B cell (primary cell): ENCODE results near the gene RAI14. TPM values are rescaled to one million over a fixed set of nuclear protein-coding genes. Genes with fewer than 3 reads are reported as not detected.

Experiments
- ATAC-seq: fragments of 200-7000 bp; cut with Tn5 transposase; one replicate; pipeline ENCODE4 v1.10.0; 2021; ENCODE audit warnings: low read depth, mild to moderate bottlenecking, moderate number of reproducible peaks, moderate library complexity
- CTCF ChIA-PET: fragments of 350-600 bp; sonication (Branson Sonifier 250); formaldehyde crosslinking; loops from one replicate; lab custom pipeline; 2021; ENCODE audit warnings: antibody characterized with exemption, inconsistent platforms; lab: Charles Lee
- POLR2A ChIA-PET: fragments of 350-600 bp; sonication (Branson Sonifier 250); formaldehyde crosslinking; loops from one replicate; lab custom pipeline; 2021; ENCODE audit warnings: antibody characterized with exemption; lab: Charles Lee
- DNase-seq: peaks from one replicate; pipeline ENCODE4 v3.0.0; 2013
- H2AFZ ChIP-seq: 2 replicates; pipeline ENCODE4 v1.6.1; 2012; ENCODE audit warnings: mild to moderate bottlenecking, low read depth, low read length; ENCODE audit not compliant: insufficient read depth, poor library complexity, severe bottlenecking
- H3K27ac ChIP-seq, 2 donors: 1 replicate in 1 of 2; 2 replicates in 1 of 2; pipeline ENCODE4 v1.5.1; 2012 to 2013; ENCODE audit warnings: low read length in 2 of 2, mild to moderate bottlenecking in 2 of 2, moderate library complexity in 1 of 2
- H3K27me3 ChIP-seq, 4 experiments: fragments of 200-600 bp in 1 of 4; sonication (generic) in 1 of 4; replicated peaks in 1 of 4; 1 replicate in 2 of 4; 2 replicates in 2 of 4; pipeline versions ENCODE4 v1.6.1 to v1.7.0; 2013 to 2016; ENCODE audit warnings: low read length in 3 of 4, mild to moderate bottlenecking in 2 of 4, mixed read lengths in 1 of 4, moderate library complexity in 1 of 4; ENCODE audit not compliant: insufficient read depth in 4 of 4, control insufficient read depth in 3 of 4; ENCODE audit errors: control extremely low read depth in 1 of 4
- H3K36me3 ChIP-seq, 2 experiments: replicated peaks in 1 of 2; 1 replicate in 1 of 2; 2 replicates in 1 of 2; pipeline versions ENCODE4 v1.6.1 to v1.7.1; 2013; ENCODE audit warnings: low read length in 1 of 2; ENCODE audit not compliant: insufficient read depth in 2 of 2, control insufficient read depth in 1 of 2; ENCODE audit errors: control extremely low read depth in 1 of 2, extremely low read depth in 1 of 2
- H3K4me1 ChIP-seq, 2 donors: fragments of 200-600 bp in 1 of 2; sonication (generic) in 1 of 2; 1 replicate in 1 of 2; 2 replicates in 1 of 2; pipeline versions ENCODE4 v1.5.1 to v1.6.1; 2013 to 2017; ENCODE audit warnings: low read length in 2 of 2; ENCODE audit not compliant: control insufficient read depth in 2 of 2, insufficient read depth in 2 of 2
- H3K4me2 ChIP-seq: replicated peaks from 2 replicates; pipeline ENCODE3; 2012; ENCODE audit warnings: mild to moderate bottlenecking, low read depth, low read length; ENCODE audit not compliant: poor library complexity, severe bottlenecking
- H3K4me3 ChIP-seq, 5 experiments: fragments of 200-600 bp in 1 of 5; sonication (generic) in 1 of 5; 1 replicate in 3 of 5; 2 replicates in 2 of 5; pipeline versions ENCODE4 v1.5.1 to v1.7.0; 2011 to 2016; ENCODE audit warnings: low read length in 4 of 5, mild to moderate bottlenecking in 4 of 5, low read depth in 2 of 5, control low read depth in 1 of 5, moderate library complexity in 1 of 5; ENCODE audit not compliant: insufficient read depth in 1 of 5; ENCODE audit errors: control extremely low read depth in 1 of 5, extremely low read depth in 1 of 5
- H3K79me2 ChIP-seq: fragments of 200-600 bp; sonication (generic); one replicate; pipeline ENCODE4 v1.6.0; 2016; ENCODE audit warnings: low read length; ENCODE audit not compliant: control insufficient read depth, insufficient read depth
- H3K9ac ChIP-seq: fragments of 200-600 bp; sonication (generic); 2 replicates; pipeline ENCODE4 v1.6.1; 2017; ENCODE audit warnings: mild to moderate bottlenecking, low read length, moderate library complexity
- H3K9me3 ChIP-seq, 3 donors: one replicate each; pipeline versions ENCODE4 v1.6.1 to v1.7.1; 2013; ENCODE audit warnings: low read length in 2 of 3; ENCODE audit not compliant: control insufficient read depth in 2 of 3, insufficient read depth in 1 of 3; ENCODE audit errors: control extremely low read depth in 1 of 3
- H4K20me1 ChIP-seq: 2 replicates; pipeline ENCODE4 v1.6.0; 2012; ENCODE audit warnings: mild to moderate bottlenecking, low read length; ENCODE audit not compliant: insufficient read depth, control insufficient read depth, poor library complexity, severe bottlenecking
- H3K27ac Mint-ChIP-seq: one replicate; pipeline ENCODE4 v1.8.0; 2021; ENCODE audit warnings: mixed read lengths
- H3K27me3 Mint-ChIP-seq: one replicate; pipeline ENCODE4 v1.8.0; 2021; ENCODE audit warnings: mixed read lengths
- H3K4me1 Mint-ChIP-seq: one replicate; pipeline ENCODE4 v1.8.0; 2021; ENCODE audit warnings: mixed read lengths
- H3K4me3 Mint-ChIP-seq: one replicate; pipeline ENCODE4 v1.8.0; 2021; ENCODE audit warnings: mixed read lengths
- H3K9me3 Mint-ChIP-seq: one replicate; pipeline ENCODE4 v1.8.0; 2022; ENCODE audit warnings: mixed read lengths; ENCODE audit not compliant: insufficient read depth
- EZH2 ChIP-seq: IDR thresholded peaks from 2 replicates; pipeline ENCODE4 v1.6.1; 2012; ENCODE audit warnings: borderline replicate concordance, low read depth, mild to moderate bottlenecking, moderate library complexity, low read length; ENCODE audit not compliant: insufficient read depth, poor library complexity, severe bottlenecking
- WGBS: methylation state at CpG from one replicate; pipeline ENCODE4 v1.1.5; 2013; ENCODE audit warnings: missing lambda C conversion rate; ENCODE audit not compliant: insufficient coverage; 5-methylcytosine and 5-hydroxymethylcytosine counted together
- intact Hi-C: fragments of 100-400 bp; cut with micrococcal nuclease; formaldehyde crosslinking; loops from one replicate; pipeline ENCODE4 v1.10.0; 2022
- polyA plus RNA-seq: library from polyadenylated mRNA; depleted of rRNA; stranded (reverse); fragments of >200 nt; gene quantifications from 2 replicates; pipeline ENCODE4 v1.2.3, GENCODE V29; 2012
- total RNA-seq, 2 donors: library from RNA; stranded (reverse); fragments of 120-200 nt in 1 of 2; gene quantifications; 1 replicate in 1 of 2; 2 replicates in 1 of 2; pipeline versions ENCODE4 v1.2.3 to v1.2.4, GENCODE V29; 2013 to 2022
- TF ChIP-seq, protein P1 (sequence below): fragments of 200-600 bp; IDR thresholded peaks from one replicate; pipeline ENCODE4 v1.8.0; 2022; ENCODE audit warnings: antibody characterized with exemption, mild to moderate bottlenecking

RAI14 gene
- total and polyA plus RNA-seq, 2 donors (not counting 1 experiment from before 2014, with no cell fraction given), result 0.55 to 1.9 TPM

DNA sequence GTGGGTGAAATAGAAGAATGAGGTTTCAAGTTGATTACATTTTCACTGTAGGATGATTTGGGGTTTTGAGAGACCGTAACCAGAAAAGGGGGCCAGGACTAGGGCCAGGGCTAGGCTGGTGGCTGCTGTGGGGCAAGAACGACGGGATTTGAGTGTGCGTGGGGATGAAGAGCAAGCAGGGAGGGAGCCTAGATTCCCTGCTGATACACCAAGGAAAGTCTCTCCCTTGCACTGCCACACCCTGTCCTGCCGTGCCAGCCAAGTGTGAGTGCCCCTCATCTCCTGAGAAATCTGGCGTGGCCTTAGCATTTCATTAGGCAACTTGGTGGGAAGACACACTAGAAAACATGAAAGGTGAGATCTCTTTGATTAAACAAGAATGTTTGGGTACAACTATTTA lies 42.6 kb downstream of the RAI14 start:
- Mint-ChIP-seq H3K27ac (no peak overlapping the region), H3K9me3 (no peaks in the 10 kb centered on the region), H3K27me3 (no peaks in the 10 kb centered on the region), H3K4me3 (no peak overlapping the region), H3K4me1 (peaks cover 10% of the 10 kb centered on the region)
- no peaks in the 10 kb centered on the region for H3K36me3 ChIP-seq
- TF ChIP-seq EZH2, result no peak
- TF ChIP-seq, protein P1, sequence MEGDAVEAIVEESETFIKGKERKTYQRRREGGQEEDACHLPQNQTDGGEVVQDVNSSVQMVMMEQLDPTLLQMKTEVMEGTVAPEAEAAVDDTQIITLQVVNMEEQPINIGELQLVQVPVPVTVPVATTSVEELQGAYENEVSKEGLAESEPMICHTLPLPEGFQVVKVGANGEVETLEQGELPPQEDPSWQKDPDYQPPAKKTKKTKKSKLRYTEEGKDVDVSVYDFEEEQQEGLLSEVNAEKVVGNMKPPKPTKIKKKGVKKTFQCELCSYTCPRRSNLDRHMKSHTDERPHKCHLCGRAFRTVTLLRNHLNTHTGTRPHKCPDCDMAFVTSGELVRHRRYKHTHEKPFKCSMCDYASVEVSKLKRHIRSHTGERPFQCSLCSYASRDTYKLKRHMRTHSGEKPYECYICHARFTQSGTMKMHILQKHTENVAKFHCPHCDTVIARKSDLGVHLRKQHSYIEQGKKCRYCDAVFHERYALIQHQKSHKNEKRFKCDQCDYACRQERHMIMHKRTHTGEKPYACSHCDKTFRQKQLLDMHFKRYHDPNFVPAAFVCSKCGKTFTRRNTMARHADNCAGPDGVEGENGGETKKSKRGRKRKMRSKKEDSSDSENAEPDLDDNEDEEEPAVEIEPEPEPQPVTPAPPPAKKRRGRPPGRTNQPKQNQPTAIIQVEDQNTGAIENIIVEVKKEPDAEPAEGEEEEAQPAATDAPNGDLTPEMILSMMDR, result no peak
- ChIA-PET POLR2A (no interaction called here), CTCF (no interaction called here)
- no peak overlapping the region for H3K27ac ChIP-seq
- no peak overlapping the region for H3K4me2 ChIP-seq
- no peak overlapping the region for H3K9ac ChIP-seq
- H3K9me3 ChIP-seq, result peaks cover 0 to 7% (median 0%) of the 10 kb centered on the region in 3 donors
- 100% methylated on average over 2 of the region's 6 CpGs for WGBS
- ATAC-seq (no peak), DNase-seq (no peak)
- no peaks in the 10 kb centered on the region for H3K79me2 ChIP-seq
- no peak overlapping the region for H3K4me3 ChIP-seq
- intact Hi-C loops, result loop anchor here (5.0 kb wide), 1 partner anchor 44 kb away; no protein-coding TSS in a partner anchor
- H3K4me1 ChIP-seq, result peaks cover 0 to 2% of the 10 kb centered on the region in 2 donors
- H4K20me1 ChIP-seq, result no peaks in the 10 kb centered on the region
- no peaks in the 10 kb centered on the region for H3K27me3 ChIP-seq
- H2AFZ ChIP-seq, result no peak overlapping the region

DNA sequence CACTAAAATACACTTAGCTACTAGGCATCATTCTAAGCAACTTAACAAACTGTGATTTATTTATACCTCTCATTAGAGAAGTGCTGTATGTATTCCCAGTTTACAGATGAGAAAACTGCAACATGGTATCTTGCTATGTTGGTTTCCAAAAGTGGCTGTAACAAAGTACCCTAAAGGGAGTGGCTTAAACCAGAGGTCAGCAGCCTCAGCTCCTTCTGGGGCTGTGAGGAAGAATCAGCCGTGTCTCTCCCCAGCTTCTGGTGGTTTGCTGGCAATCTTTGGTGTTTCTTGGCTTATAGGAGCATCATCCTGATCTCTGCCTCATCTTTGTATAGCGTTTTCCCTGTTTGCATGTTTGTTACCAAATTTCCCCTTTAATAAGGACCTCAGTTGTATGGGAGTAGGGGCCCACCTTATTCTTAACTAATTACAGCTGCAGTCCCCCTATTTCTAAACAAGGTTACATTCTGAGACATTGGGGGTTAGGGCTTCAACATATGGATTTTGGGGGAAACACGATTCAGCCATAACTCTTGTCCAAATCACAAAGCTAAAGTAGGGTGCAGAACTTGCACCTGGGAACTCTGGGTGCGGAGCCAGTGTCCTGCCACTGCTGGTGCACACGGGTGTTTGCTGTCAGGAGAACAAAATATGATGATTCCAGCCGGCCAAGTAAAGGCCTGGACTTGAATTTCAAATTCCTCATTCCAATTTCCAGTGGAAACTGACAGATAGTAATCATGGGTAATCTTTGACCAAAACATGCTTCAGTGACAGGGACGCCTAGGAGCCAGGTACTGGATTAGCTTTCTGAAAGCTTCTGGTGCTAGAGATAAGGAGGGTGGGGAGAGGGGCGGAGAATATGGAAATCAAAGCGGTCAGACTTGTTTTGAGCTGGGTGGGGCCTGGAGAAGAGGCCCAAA lies 43.3 kb downstream of the RAI14 start:
- CTCF ChIA-PET, result no interaction called here
- ATAC-seq, result no peak
- Histone ChIP-seq H3K9me3 (peaks cover 0 to 7% (median 0%) of the 10 kb centered on the region in 3 donors), H3K9ac (no peak overlapping the region), H3K36me3 (no peaks in the 10 kb centered on the region), H3K79me2 (no peaks in the 10 kb centered on the region), H3K4me3 (no peak overlapping the region), H3K27ac (no peak overlapping the region), H4K20me1 (no peaks in the 10 kb centered on the region), H2AFZ (no peak overlapping the region), H3K27me3 (no peaks in the 10 kb centered on the region), H3K4me1 (peaks cover 0 to 2% of the 10 kb centered on the region in 2 donors), H3K4me2 (no peak overlapping the region)
- no peak for TF ChIP-seq EZH2
- TF ChIP-seq, protein P1, result no peak
- intact Hi-C loops, result loop anchor here (5.0 kb wide), 1 partner anchor 43 kb away; no protein-coding TSS in a partner anchor
- POLR2A ChIA-PET, result no interaction called here
- Mint-ChIP-seq H3K9me3 (no peaks in the 10 kb centered on the region), H3K4me1 (peaks cover 10% of the 10 kb centered on the region), H3K27ac (no peak overlapping the region), H3K4me3 (no peak overlapping the region), H3K27me3 (no peaks in the 10 kb centered on the region)
- DNase-seq, result no peak
- WGBS, result 81% methylated on average over 7 of the region's 9 CpGs
